ENCODE data around the gene ATXN7L3B. TPM values are rescaled to one million over a fixed set of nuclear protein-coding genes. Genes with fewer than 3 reads are reported as not detected.

ATXN7L3B gene
- total and polyA plus RNA-seq, 9 donors, result 19.7 to 45.7 (median 37.9) TPM

- no peaks in the 10 kb centered on the region for H3K27me3 ChIP-seq
- TF ChIP-seq EP300 (IDR thresholded peaks at IDR 0.05), result no peak
- TF ChIP-seq POLR2A (IDR thresholded peaks at IDR 0.05), result no peak
- TF ChIP-seq, protein P1, sequence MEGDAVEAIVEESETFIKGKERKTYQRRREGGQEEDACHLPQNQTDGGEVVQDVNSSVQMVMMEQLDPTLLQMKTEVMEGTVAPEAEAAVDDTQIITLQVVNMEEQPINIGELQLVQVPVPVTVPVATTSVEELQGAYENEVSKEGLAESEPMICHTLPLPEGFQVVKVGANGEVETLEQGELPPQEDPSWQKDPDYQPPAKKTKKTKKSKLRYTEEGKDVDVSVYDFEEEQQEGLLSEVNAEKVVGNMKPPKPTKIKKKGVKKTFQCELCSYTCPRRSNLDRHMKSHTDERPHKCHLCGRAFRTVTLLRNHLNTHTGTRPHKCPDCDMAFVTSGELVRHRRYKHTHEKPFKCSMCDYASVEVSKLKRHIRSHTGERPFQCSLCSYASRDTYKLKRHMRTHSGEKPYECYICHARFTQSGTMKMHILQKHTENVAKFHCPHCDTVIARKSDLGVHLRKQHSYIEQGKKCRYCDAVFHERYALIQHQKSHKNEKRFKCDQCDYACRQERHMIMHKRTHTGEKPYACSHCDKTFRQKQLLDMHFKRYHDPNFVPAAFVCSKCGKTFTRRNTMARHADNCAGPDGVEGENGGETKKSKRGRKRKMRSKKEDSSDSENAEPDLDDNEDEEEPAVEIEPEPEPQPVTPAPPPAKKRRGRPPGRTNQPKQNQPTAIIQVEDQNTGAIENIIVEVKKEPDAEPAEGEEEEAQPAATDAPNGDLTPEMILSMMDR (IDR thresholded peaks at IDR 0.05), result no peak
- DNase-seq, result no peak
- H3K27ac ChIP-seq, result no peak overlapping the region
- no peaks in the 10 kb centered on the region for H3K36me3 ChIP-seq
- H3K9me3 ChIP-seq, result no peaks in the 10 kb centered on the region
- intact Hi-C loops (cut with DNase I), result no loop called here
- H3K4me1 ChIP-seq (ENCODE audit: insufficient read depth), result no peaks in the 10 kb centered on the region
- H3K4me3 ChIP-seq, result no peak overlapping the region
Observed at GRCh38 chr12:74563927-74564326, 26.3 kb downstream of the ATXN7L3B start.

- Histone ChIP-seq H3K9me3 (no peaks in the 10 kb centered on the region), H3K27me3 (no peaks in the 10 kb centered on the region), H3K36me3 (no peaks in the 10 kb centered on the region), H3K4me3 (no peak overlapping the region), H3K4me1 (ENCODE audit: insufficient read depth) (no peaks in the 10 kb centered on the region), H3K27ac (no peak overlapping the region)
- TF ChIP-seq POLR2A (IDR thresholded peaks at IDR 0.05), result no peak
- TF ChIP-seq, protein P1 (IDR thresholded peaks at IDR 0.05), result no peak
- TF ChIP-seq EP300 (IDR thresholded peaks at IDR 0.05), result no peak
- 78 to 80% (median 78%) methylated on average over 2 of the region's 2 CpGs for WGBS, 3 donors
- no peak for DNase-seq
- intact Hi-C loops (cut with DNase I), result no loop called here
Observed at GRCh38 chr12:74578486-74578885, 40.9 kb downstream of the ATXN7L3B start.

- Histone ChIP-seq H3K4me3 (no peak overlapping the region), H3K27me3 (no peaks in the 10 kb centered on the region), H3K36me3 (no peaks in the 10 kb centered on the region), H3K27ac (no peak overlapping the region), H3K4me1 (ENCODE audit: insufficient read depth) (no peaks in the 10 kb centered on the region), H3K9me3 (no peaks in the 10 kb centered on the region)
- WGBS, 3 donors, result 75 to 84% (median 78%) methylated on average over 1 of the region's 1 CpG
- intact Hi-C loops (cut with DNase I), result no loop called here
- TF ChIP-seq, protein P1 (IDR thresholded peaks at IDR 0.05), result no peak
- no peak for TF ChIP-seq EP300 (IDR thresholded peaks at IDR 0.05)
- no peak for TF ChIP-seq POLR2A (IDR thresholded peaks at IDR 0.05)
- no peak for DNase-seq
Observed at GRCh38 chr12:74579446-74579845, 41.8 kb downstream of the ATXN7L3B start.

DNA sequence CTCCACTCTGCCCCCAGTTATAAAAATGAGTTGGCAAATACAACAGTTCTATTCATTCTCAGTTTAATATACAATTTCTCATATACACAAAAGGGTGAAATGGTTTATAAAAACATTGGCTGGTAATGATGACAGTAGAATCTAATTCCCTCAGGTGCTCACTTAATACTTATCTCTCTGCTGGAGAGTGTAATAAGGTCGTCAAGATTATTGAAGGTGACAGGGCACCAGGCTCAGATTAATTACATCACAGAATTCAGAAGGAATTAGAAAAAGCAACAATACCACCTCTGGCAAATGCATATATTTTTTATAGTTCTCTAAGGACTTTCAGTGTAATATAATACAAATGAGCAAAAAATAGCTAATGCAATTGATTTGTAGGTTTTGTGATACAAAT lies 42.3 kb downstream of the ATXN7L3B start:
- no peaks in the 10 kb centered on the region for H3K36me3 ChIP-seq
- intact Hi-C loops (cut with DNase I), result no loop called here
- no peaks in the 10 kb centered on the region for H3K4me1 ChIP-seq (ENCODE audit: insufficient read depth)
- no peak for DNase-seq
- H3K27me3 ChIP-seq, result no peaks in the 10 kb centered on the region
- no peaks in the 10 kb centered on the region for H3K9me3 ChIP-seq
- WGBS, 3 donors, result 49 to 62% (median 61%) methylated on average over 1 of the region's 1 CpG
- H3K27ac ChIP-seq, result no peak overlapping the region
- H3K4me3 ChIP-seq, result no peak overlapping the region
- TF ChIP-seq POLR2A (IDR thresholded peaks at IDR 0.05), result no peak
- TF ChIP-seq, protein P1 (IDR thresholded peaks at IDR 0.05), result no peak
- TF ChIP-seq EP300 (IDR thresholded peaks at IDR 0.05), result no peak

- no peaks in the 10 kb centered on the region for H3K4me1 ChIP-seq (ENCODE audit: insufficient read depth)
- H3K9me3 ChIP-seq, result no peaks in the 10 kb centered on the region
- 55 to 65% (median 59%) methylated on average over 2 of the region's 2 CpGs for WGBS, 3 donors
- no peaks in the 10 kb centered on the region for H3K36me3 ChIP-seq
- no peak overlapping the region for H3K4me3 ChIP-seq
- H3K27ac ChIP-seq, result no peak overlapping the region
- no peak for TF ChIP-seq EP300 (IDR thresholded peaks at IDR 0.05)
- TF ChIP-seq, protein P1 (IDR thresholded peaks at IDR 0.05), result no peak
- TF ChIP-seq POLR2A (IDR thresholded peaks at IDR 0.05), result no peak
- H3K27me3 ChIP-seq, result no peaks in the 10 kb centered on the region
- no peak for DNase-seq
- intact Hi-C loops (cut with DNase I), result no loop called here
Observed at GRCh38 chr12:74581439-74581838, 43.8 kb downstream of the ATXN7L3B start.

All from ovary (tissue), 9 donors.